Gastroesophageal sphincter (tissue), 4 donors: ENCODE results near the gene FNDC3B. TPM values are rescaled to one million over a fixed set of nuclear protein-coding genes. Genes with fewer than 3 reads are reported as not detected.

Experiments
- ATAC-seq: fragments of 150-250 bp; one replicate; pipeline ENCODE4 v1.9.1; 2016; ENCODE audit warnings: mild to moderate bottlenecking, moderate library complexity
- H3K27ac ChIP-seq, 4 donors: fragments of 200-600 bp; sonication (generic) in 3 of 4; 1 replicate in 3 of 4; 2 replicates in 1 of 4; pipeline ENCODE4 v1.5.1; 2016 to 2019
- H3K27me3 ChIP-seq: fragments of 200-600 bp; sonication (generic); one replicate; pipeline ENCODE4 v1.5.1; 2019
- H3K36me3 ChIP-seq, 2 donors: fragments of 200-600 bp; sonication (generic); one replicate each; pipeline ENCODE4 v1.5.1; 2019; ENCODE audit warnings: control low read depth in 1 of 2
- H3K4me1 ChIP-seq, 3 donors: fragments of 200-600 bp; sonication (generic); 1 replicate in 2 of 3; 2 replicates in 1 of 3; pipeline ENCODE4 v1.5.1; 2016 to 2019; ENCODE audit warnings: control low read depth in 2 of 3
- H3K4me3 ChIP-seq, 2 donors: fragments of 200-600 bp; sonication (generic); one replicate each; pipeline ENCODE4 v1.5.1; 2019; ENCODE audit warnings: mild to moderate bottlenecking in 1 of 2, moderate library complexity in 1 of 2
- H3K9me3 ChIP-seq, 3 donors: fragments of 200-600 bp; sonication (generic); one replicate each; pipeline ENCODE4 v1.5.1; 2017 to 2019; ENCODE audit warnings: control low read depth in 2 of 3
- EP300 ChIP-seq: sonication (generic); formaldehyde crosslinking; IDR thresholded peaks from one replicate; pipeline ENCODE4 v1.6.1; 2017; ENCODE audit warnings: antibody characterized with exemption, mild to moderate bottlenecking
- POLR2A ChIP-seq, 2 donors: fragments of 450-650 bp; IDR thresholded peaks; one replicate each; pipeline ENCODE4 v1.6.1; 2017; ENCODE audit warnings: antibody characterized with exemption in 2 of 2, mild to moderate bottlenecking in 2 of 2, moderate library complexity in 1 of 2
- POLR2AphosphoS5 ChIP-seq: sonication (generic); formaldehyde crosslinking; IDR thresholded peaks from one replicate; pipeline ENCODE4 v1.6.1; 2017; ENCODE audit warnings: antibody characterized with exemption
- WGBS, 2 donors: methylation state at CpG; one replicate each; pipeline ENCODE4 v1.1.5; 2018; ENCODE audit warnings: low coverage in 1 of 2; 5-methylcytosine and 5-hydroxymethylcytosine counted together
- total RNA-seq, 4 donors: library from RNA; depleted of rRNA; stranded (reverse); fragments of >200 nt; gene quantifications; one replicate each; pipeline ENCODE4 v1.1.0, GENCODE V29; 2016
- TF ChIP-seq, protein P1 (sequence below), 4 experiments: fragments of 200-600 bp in 2 of 4; fragments of 450-650 bp in 2 of 4; sonication (generic) in 1 of 4; IDR thresholded peaks; one replicate each; pipeline ENCODE4 v1.5.1; 2017 to 2019; ENCODE audit warnings: antibody characterized with exemption in 4 of 4, mild to moderate bottlenecking in 2 of 4, moderate library complexity in 2 of 4

FNDC3B gene
- total RNA-seq, 4 donors from 2014 or later = 53.1 to 97.2 (median 70.8) TPM

DNA sequence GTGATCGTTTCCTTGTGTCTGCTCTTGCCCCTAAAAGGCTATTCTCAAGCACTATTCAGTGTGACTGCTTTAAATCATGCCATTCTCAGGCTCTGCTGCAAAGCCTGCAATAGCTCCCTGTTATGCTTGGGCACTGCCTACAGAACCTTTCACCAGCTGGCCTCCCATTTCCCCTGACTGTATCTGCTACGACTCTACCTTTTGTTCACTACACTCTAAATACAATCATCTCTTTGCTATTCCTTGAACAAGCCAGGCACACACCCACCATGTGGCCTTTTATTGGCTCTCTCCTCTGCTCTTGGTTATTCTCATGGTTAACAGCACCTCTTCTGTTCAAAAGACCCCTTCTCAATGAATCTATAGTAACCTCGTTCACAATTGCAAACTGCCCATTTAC lies 29.6 kb upstream of the FNDC3B start:
- TF ChIP-seq, protein P1, sequence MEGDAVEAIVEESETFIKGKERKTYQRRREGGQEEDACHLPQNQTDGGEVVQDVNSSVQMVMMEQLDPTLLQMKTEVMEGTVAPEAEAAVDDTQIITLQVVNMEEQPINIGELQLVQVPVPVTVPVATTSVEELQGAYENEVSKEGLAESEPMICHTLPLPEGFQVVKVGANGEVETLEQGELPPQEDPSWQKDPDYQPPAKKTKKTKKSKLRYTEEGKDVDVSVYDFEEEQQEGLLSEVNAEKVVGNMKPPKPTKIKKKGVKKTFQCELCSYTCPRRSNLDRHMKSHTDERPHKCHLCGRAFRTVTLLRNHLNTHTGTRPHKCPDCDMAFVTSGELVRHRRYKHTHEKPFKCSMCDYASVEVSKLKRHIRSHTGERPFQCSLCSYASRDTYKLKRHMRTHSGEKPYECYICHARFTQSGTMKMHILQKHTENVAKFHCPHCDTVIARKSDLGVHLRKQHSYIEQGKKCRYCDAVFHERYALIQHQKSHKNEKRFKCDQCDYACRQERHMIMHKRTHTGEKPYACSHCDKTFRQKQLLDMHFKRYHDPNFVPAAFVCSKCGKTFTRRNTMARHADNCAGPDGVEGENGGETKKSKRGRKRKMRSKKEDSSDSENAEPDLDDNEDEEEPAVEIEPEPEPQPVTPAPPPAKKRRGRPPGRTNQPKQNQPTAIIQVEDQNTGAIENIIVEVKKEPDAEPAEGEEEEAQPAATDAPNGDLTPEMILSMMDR (IDR thresholded peaks at IDR 0.05) = no peak
- TF ChIP-seq POLR2A (IDR thresholded peaks at IDR 0.05) (no peak), EP300 (no peak), POLR2AphosphoS5 (no peak)
- H3K4me3 ChIP-seq = no peak overlapping the region
- 66 to 80% methylated on average over 3 of the region's 3 CpGs for WGBS, 2 donors
- no peaks in the 10 kb centered on the region for H3K36me3 ChIP-seq
- no peak overlapping the region for H3K27ac ChIP-seq
- H3K27me3 ChIP-seq = no peaks in the 10 kb centered on the region
- no peaks in the 10 kb centered on the region for H3K4me1 ChIP-seq
- no peaks in the 10 kb centered on the region for H3K9me3 ChIP-seq
- ATAC-seq = no peak

DNA sequence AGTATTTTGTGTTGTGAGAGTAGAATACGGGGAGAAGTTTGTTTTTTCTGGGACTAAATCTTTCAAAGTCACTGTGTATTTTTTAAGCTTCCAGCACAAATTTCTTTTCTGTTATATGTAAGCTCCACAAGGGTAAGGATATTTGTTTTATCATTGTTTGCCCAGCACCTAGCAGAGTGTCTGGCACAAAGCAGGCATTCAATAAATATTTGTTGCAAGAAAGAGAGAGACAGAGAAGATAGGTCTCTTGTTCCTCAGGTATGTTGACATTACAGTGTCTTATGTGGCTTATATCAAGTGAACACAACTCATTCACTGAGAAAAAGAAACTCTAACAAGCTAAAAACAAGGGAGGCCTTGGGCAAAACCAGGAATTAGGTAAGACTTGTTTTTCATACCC lies 26.6 kb upstream of the FNDC3B start:
- no peak for TF ChIP-seq POLR2A (IDR thresholded peaks at IDR 0.05)
- TF ChIP-seq, protein P1 (IDR thresholded peaks at IDR 0.05) = no peak
- no peak for TF ChIP-seq EP300
- no peak for TF ChIP-seq POLR2AphosphoS5
- Histone ChIP-seq H3K36me3 (no peaks in the 10 kb centered on the region), H3K27me3 (no peaks in the 10 kb centered on the region)

DNA sequence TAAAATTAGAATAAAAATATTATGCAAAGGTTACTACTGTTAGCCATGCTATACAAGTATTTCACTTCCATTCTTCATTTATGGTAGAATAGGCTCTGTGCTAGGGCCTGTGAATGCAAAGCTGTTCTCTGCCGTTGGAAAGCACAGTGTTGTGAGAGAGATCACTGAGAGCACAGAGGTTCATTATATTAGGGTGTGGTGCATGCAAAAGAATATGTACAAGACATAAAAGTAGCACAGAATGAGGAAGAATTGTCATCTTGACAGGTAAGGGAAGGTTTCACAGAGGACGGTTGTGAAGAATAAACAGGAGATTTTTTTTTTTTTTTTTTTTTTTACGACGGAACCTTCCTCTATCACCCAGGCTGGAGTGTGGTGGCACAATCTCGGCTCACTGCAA lies 25.2 kb upstream of the FNDC3B start:
- Histone ChIP-seq H3K4me1 (no peaks in the 10 kb centered on the region), H3K36me3 (no peaks in the 10 kb centered on the region), H3K4me3 (no peak overlapping the region), H3K9me3 (no peaks in the 10 kb centered on the region), H3K27ac (no peak overlapping the region), H3K27me3 (no peaks in the 10 kb centered on the region)
- no peak for ATAC-seq
- TF ChIP-seq, protein P1 (IDR thresholded peaks at IDR 0.05) = no peak
- no peak for TF ChIP-seq POLR2A (IDR thresholded peaks at IDR 0.05)
- no peak for TF ChIP-seq EP300
- TF ChIP-seq POLR2AphosphoS5 = no peak
- 44 to 74% methylated on average over 3 to 5 of the region's 5 CpGs for WGBS, 2 donors

More for the DNA sequence above, 26.6 kb upstream of the FNDC3B start:
- Histone ChIP-seq H3K4me3 (no peak overlapping the region), H3K27ac (no peak overlapping the region), H3K9me3 (no peaks in the 10 kb centered on the region), H3K4me1 (no peaks in the 10 kb centered on the region)
- no peak for ATAC-seq
- 69 to 73% methylated on average over 1 of the region's 1 CpG for WGBS, 2 donors

- Histone ChIP-seq H3K4me3 (no peak overlapping the region), H3K27ac (no peak overlapping the region), H3K4me1 (no peaks in the 10 kb centered on the region), H3K27me3 (no peaks in the 10 kb centered on the region), H3K36me3 (no peaks in the 10 kb centered on the region), H3K9me3 (no peaks in the 10 kb centered on the region)
- TF ChIP-seq POLR2A (IDR thresholded peaks at IDR 0.05) = no peak
- TF ChIP-seq POLR2AphosphoS5 = no peak
- TF ChIP-seq, protein P1 (IDR thresholded peaks at IDR 0.05) = no peak
- TF ChIP-seq EP300 = no peak
- no peak for ATAC-seq
These were observed 21.0 kb upstream of the FNDC3B start for GRCh38 chr3:172018364-172018763.

DNA sequence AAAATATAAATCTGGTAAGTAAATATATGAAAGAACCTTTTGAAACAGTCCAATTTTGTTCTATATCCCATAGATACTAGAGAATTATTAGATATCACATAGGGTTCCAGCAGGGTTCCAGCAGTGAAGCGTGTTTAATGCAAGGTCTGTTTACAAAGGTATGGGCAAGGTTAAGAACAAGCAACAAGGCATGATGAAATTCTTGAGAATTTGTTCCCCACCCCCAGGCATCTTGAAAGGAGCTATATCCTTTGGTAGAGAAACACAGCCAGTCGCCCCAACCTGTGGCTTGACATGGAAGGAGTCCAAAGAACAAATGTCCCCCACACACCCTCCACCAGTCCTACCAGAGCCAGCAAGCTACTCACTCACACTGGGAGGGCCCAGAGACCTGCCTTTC lies 18.6 kb upstream of the FNDC3B start:
- no peak overlapping the region for H3K4me3 ChIP-seq
- no peak overlapping the region for H3K27ac ChIP-seq
- H3K36me3 ChIP-seq = no peaks in the 10 kb centered on the region
- ATAC-seq = no peak
- no peaks in the 10 kb centered on the region for H3K9me3 ChIP-seq
- H3K4me1 ChIP-seq = no peaks in the 10 kb centered on the region
- no peaks in the 10 kb centered on the region for H3K27me3 ChIP-seq
- WGBS, 2 donors = 86 to 100% methylated on average over 2 of the region's 2 CpGs
- TF ChIP-seq EP300 = no peak
- TF ChIP-seq POLR2A (IDR thresholded peaks at IDR 0.05) = no peak
- TF ChIP-seq, protein P1 (IDR thresholded peaks at IDR 0.05) = no peak
- TF ChIP-seq POLR2AphosphoS5 = no peak
